GM12878 (cell line): Measurements from ENCODE around the gene DAB2IP. TPM values are rescaled to one million over a fixed set of nuclear protein-coding genes. Genes with fewer than 3 reads are reported as not detected.

Experiments
- ATAC-seq: fragments of 200-7000 bp; cut with Tn5 transposase; 3 replicates; pipeline ENCODE4 v1.9.1; 2020; ENCODE audit warnings: mild to moderate bottlenecking, moderate library complexity
- BruUV-seq: library from RNA; stranded (reverse); fragments of 400-500 nt; replicated peaks from 2 replicates; lab custom pipeline; 2021; lab: Mats Ljungman, UMichigan
- CTCF ChIA-PET: fragments of 300-600 bp; sonication (Branson Sonifier 250); formaldehyde crosslinking; extraction: SDS; loops from one replicate; lab custom pipeline; 2021; ENCODE audit warnings: inconsistent platforms; lab: Yijun Ruan, JAX
- POLR2A ChIA-PET: fragments of 350-600 bp; formaldehyde crosslinking; extraction: SDS; loops from one replicate; lab custom pipeline; 2021; ENCODE audit warnings: inconsistent platforms; lab: Charles Lee
- RAD21 ChIA-PET: fragments of 300-600 bp; sonication (Branson Sonifier 250); formaldehyde crosslinking; loops from one replicate; lab custom pipeline; 2023; ENCODE audit warnings: antibody characterized with exemption; ENCODE audit not compliant: unreplicated experiment; lab: Charles Lee
- SMC1A ChIA-PET: fragments of 300-600 bp; sonication (Branson Sonifier 250); formaldehyde crosslinking; loops from one replicate; lab custom pipeline; 2023; ENCODE audit not compliant: unreplicated experiment, uncharacterized antibody; lab: Charles Lee
- DNase-seq: peaks from one replicate; pipeline ENCODE4 v3.0.0-alpha.2; 2011; ENCODE audit warnings: low read depth, low spot score
- FAIRE-seq: peaks from 3 replicates; lab custom pipeline; 2011; peaks lifted over from hg19 to GRCh38; lab: Jason Lieb, UNC
- H2AFZ ChIP-seq: 2 replicates; pipeline ENCODE4 v1.6.0; 2011; ENCODE audit warnings: low read depth, low read length, control low read depth; ENCODE audit not compliant: control insufficient read depth
- H3K27ac ChIP-seq: 2 replicates; pipeline ENCODE4 v1.5.1; 2011; ENCODE audit warnings: control low read depth; ENCODE audit not compliant: control insufficient read depth, insufficient read depth
- H3K27me3 ChIP-seq, 2 experiments: replicated peaks in 1 of 2; 2 replicates each; pipeline versions ENCODE4 v1.6.0 to v1.6.1; 2011; ENCODE audit warnings: low read length in 1 of 2; ENCODE audit not compliant: control insufficient read depth in 2 of 2, insufficient read depth in 2 of 2
- H3K36me3 ChIP-seq, 2 experiments: 2 replicates each; pipeline ENCODE4 v1.5.1; 2011; ENCODE audit warnings: low read length in 1 of 2; ENCODE audit not compliant: control insufficient read depth in 2 of 2, insufficient read depth in 2 of 2
- H3K4me1 ChIP-seq: 2 replicates; pipeline ENCODE4 v1.6.1; 2011; ENCODE audit warnings: mild to moderate bottlenecking, low read length, moderate library complexity, mixed read lengths; ENCODE audit not compliant: control insufficient read depth, insufficient read depth
- H3K4me2 ChIP-seq: 2 replicates; pipeline ENCODE4 v1.6.0; 2011; ENCODE audit warnings: control low read depth; ENCODE audit not compliant: control insufficient read depth, insufficient read depth
- H3K4me3 ChIP-seq: fragments of 200-600 bp; sonication (generic); 2 replicates; pipeline ENCODE4 v1.5.1; 2016
- H3K79me2 ChIP-seq: 2 replicates; pipeline ENCODE4 v1.6.0; 2011; ENCODE audit warnings: low read length; ENCODE audit not compliant: control insufficient read depth, insufficient read depth
- H3K9ac ChIP-seq: 2 replicates; pipeline ENCODE4 v1.8.0; 2011; ENCODE audit warnings: low read length, control low read depth, mixed read lengths; ENCODE audit not compliant: control insufficient read depth, insufficient read depth
- H3K9me3 ChIP-seq: replicated peaks from 3 replicates; pipeline ENCODE4 v1.5.1; 2011; ENCODE audit warnings: mild to moderate bottlenecking, low read length; ENCODE audit not compliant: control insufficient read depth, insufficient read depth
- H4K20me1 ChIP-seq: 2 replicates; pipeline ENCODE4 v1.6.0; 2011; ENCODE audit not compliant: control insufficient read depth, insufficient read depth
- MXI1 ChIP-seq: fragments of 150-350 bp; IDR thresholded peaks from 2 replicates; pipeline ENCODE4 v1.6.1; 2011; ENCODE audit warnings: low read depth, mild to moderate bottlenecking, inconsistent platforms, low read length, improper control_type of control experiment
- RCOR1 ChIP-seq: conservative IDR thresholded peaks from 2 replicates; pipeline ENCODE4 v1.6.1; 2012; ENCODE audit warnings: low read depth, low read length, improper control_type of control experiment
- WGBS: methylation state at CpG from one replicate; pipeline ENCODE4 v1.1.6; 2016; ENCODE audit warnings: low lambda C conversion rate; ENCODE audit not compliant: insufficient replicate concordance, insufficient coverage; ENCODE audit errors: missing lambda C conversion rate; 5-methylcytosine and 5-hydroxymethylcytosine counted together
- in situ Hi-C: fragments of 300-500 bp; cut with MboI; formaldehyde crosslinking; loops from 9 replicates; pipeline ENCODE4 v1.14.3; 2018; ENCODE audit warnings: mixed read lengths
- intact Hi-C: fragments of 100-400 bp; cut with micrococcal nuclease; formaldehyde crosslinking; loops from one replicate; pipeline ENCODE4 v1.14.2; 2022; ENCODE audit not compliant: unreplicated experiment
- polyA plus RNA-seq, 11 experiments: library from polyadenylated mRNA; depleted of rRNA in 4 of 11; unstranded in 6 of 11; stranded (reverse) in 5 of 11; fragments of >200 nt; fragmentation: Nextera tagmentation in 4 of 11; fragmentation: Illumina TruSeq in 1 of 11; extraction: Ambion mirVana in 4 of 11; extraction: Trizol in 1 of 11; gene quantifications; 1 replicate in 1 of 11; 2 replicates in 10 of 11; pipeline versions ENCODE4 v1.2.1 to v1.2.3, GENCODE V29; 2011 to 2016; ENCODE audit warnings: inconsistent platforms in 2 of 11, missing spikeins in 2 of 11, low read depth in 1 of 11
- total RNA-seq, 4 experiments: library from RNA; depleted of rRNA in 3 of 4; stranded (reverse); fragments of >200 nt in 3 of 4; fragmentation: Illumina TruSeq in 1 of 4; extraction: Trizol in 1 of 4; gene quantifications; 2 replicates each; pipeline versions ENCODE4 v1.2.1 to v1.2.3, GENCODE V29; 2013 to 2021
- TF ChIP-seq, protein P1 (sequence below): fragments of 450-650 bp; formaldehyde crosslinking; IDR thresholded peaks from 2 replicates; pipeline ENCODE4 v1.5.0; 2022; ENCODE audit warnings: mild to moderate bottlenecking, missing genetic modification characterization
- TF ChIP-seq, protein P2 (sequence below): IDR thresholded peaks from 2 replicates; pipeline ENCODE4 v1.6.1; 2012; ENCODE audit warnings: improper control_type of control experiment, low read depth, low read length; ENCODE audit not compliant: insufficient replicate concordance
- TF ChIP-seq, protein P3 (sequence below): fragments of 450-650 bp; IDR thresholded peaks from 2 replicates; pipeline ENCODE4 v1.6.1; 2017; ENCODE audit warnings: antibody characterized with exemption, mild to moderate bottlenecking, moderate library complexity

Gene DAB2IP
- total and polyA plus RNA-seq, 10 of the 15 experiments (the other 5 are each of a cell fraction or from before 2014, with no cell fraction given): 0.03 to 0.38 (median 0.14) TPM; not detected in 6

DNA sequence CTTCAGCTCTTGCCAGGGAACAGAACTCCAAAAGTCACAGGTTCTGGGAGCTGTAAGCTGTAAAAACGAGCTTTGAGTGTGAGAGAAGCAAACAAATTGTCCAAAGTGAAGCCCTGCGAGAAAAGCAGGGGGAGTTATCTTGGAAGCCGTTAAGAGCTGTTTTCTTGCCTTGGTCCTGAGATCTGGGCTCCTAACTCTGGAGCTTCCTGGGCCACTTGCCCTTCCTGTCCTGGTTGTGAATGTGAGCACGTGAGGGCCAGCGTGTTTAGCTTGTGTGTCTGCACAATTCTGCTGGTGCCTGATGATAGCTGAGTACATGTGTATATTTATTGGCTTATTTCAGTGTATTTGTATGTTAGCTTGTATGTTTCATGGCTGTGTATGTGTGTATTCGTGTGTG, 40.5 kb downstream of the DAB2IP start:
- Histone ChIP-seq H3K79me2 (no peaks in the 10 kb centered on the region), H3K9me3 (no peaks in the 10 kb centered on the region), H2AFZ (no peak overlapping the region), H3K27me3 (peaks cover 0 to 2% of the 10 kb centered on the region in 2 experiments; a peak in 2 of 4 replicates), H4K20me1 (no peaks in the 10 kb centered on the region), H3K4me1 (no peaks in the 10 kb centered on the region), H3K27ac (no peak overlapping the region), H3K4me3 (no peak overlapping the region), H3K9ac (no peak overlapping the region), H3K4me2 (no peak overlapping the region), H3K36me3 (no peaks in the 10 kb centered on the region)
- POLR2A ChIA-PET: no interaction called here
- intact Hi-C loops: no loop called here
- no peak for FAIRE-seq
- no TSS peak for BruUV-seq
- in situ Hi-C loops: no loop called here
- CTCF ChIA-PET: interaction anchor here (1.8 kb wide), 1 partner anchor 8 kb away, joined by 7 read pairs; no protein-coding TSS in a partner anchor
- no peak for DNase-seq
- WGBS: 26% methylated on average over 6 of the region's 6 CpGs
- TF ChIP-seq, protein P1, sequence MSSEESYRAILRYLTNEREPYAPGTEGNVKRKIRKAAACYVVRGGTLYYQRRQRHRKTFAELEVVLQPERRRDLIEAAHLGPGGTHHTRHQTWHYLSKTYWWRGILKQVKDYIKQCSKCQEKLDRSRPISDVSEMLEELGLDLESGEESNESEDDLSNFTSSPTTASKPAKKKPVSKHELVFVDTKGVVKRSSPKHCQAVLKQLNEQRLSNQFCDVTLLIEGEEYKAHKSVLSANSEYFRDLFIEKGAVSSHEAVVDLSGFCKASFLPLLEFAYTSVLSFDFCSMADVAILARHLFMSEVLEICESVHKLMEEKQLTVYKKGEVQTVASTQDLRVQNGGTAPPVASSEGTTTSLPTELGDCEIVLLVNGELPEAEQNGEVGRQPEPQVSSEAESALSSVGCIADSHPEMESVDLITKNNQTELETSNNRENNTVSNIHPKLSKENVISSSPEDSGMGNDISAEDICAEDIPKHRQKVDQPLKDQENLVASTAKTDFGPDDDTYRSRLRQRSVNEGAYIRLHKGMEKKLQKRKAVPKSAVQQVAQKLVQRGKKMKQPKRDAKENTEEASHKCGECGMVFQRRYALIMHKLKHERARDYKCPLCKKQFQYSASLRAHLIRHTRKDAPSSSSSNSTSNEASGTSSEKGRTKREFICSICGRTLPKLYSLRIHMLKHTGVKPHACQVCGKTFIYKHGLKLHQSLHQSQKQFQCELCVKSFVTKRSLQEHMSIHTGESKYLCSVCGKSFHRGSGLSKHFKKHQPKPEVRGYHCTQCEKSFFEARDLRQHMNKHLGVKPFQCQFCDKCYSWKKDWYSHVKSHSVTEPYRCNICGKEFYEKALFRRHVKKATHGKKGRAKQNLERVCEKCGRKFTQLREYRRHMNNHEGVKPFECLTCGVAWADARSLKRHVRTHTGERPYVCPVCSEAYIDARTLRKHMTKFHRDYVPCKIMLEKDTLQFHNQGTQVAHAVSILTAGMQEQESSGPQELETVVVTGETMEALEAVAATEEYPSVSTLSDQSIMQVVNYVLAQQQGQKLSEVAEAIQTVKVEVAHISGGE (CRISPR knock-in tag): no peak
- TF ChIP-seq RCOR1 (no peak), MXI1 (no peak)
- TF ChIP-seq, protein P2, sequence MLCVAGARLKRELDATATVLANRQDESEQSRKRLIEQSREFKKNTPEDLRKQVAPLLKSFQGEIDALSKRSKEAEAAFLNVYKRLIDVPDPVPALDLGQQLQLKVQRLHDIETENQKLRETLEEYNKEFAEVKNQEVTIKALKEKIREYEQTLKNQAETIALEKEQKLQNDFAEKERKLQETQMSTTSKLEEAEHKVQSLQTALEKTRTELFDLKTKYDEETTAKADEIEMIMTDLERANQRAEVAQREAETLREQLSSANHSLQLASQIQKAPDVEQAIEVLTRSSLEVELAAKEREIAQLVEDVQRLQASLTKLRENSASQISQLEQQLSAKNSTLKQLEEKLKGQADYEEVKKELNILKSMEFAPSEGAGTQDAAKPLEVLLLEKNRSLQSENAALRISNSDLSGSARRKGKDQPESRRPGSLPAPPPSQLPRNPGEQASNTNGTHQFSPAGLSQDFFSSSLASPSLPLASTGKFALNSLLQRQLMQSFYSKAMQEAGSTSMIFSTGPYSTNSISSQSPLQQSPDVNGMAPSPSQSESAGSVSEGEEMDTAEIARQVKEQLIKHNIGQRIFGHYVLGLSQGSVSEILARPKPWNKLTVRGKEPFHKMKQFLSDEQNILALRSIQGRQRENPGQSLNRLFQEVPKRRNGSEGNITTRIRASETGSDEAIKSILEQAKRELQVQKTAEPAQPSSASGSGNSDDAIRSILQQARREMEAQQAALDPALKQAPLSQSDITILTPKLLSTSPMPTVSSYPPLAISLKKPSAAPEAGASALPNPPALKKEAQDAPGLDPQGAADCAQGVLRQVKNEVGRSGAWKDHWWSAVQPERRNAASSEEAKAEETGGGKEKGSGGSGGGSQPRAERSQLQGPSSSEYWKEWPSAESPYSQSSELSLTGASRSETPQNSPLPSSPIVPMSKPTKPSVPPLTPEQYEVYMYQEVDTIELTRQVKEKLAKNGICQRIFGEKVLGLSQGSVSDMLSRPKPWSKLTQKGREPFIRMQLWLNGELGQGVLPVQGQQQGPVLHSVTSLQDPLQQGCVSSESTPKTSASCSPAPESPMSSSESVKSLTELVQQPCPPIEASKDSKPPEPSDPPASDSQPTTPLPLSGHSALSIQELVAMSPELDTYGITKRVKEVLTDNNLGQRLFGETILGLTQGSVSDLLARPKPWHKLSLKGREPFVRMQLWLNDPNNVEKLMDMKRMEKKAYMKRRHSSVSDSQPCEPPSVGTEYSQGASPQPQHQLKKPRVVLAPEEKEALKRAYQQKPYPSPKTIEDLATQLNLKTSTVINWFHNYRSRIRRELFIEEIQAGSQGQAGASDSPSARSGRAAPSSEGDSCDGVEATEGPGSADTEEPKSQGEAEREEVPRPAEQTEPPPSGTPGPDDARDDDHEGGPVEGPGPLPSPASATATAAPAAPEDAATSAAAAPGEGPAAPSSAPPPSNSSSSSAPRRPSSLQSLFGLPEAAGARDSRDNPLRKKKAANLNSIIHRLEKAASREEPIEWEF: no peak
- TF ChIP-seq, protein P3, sequence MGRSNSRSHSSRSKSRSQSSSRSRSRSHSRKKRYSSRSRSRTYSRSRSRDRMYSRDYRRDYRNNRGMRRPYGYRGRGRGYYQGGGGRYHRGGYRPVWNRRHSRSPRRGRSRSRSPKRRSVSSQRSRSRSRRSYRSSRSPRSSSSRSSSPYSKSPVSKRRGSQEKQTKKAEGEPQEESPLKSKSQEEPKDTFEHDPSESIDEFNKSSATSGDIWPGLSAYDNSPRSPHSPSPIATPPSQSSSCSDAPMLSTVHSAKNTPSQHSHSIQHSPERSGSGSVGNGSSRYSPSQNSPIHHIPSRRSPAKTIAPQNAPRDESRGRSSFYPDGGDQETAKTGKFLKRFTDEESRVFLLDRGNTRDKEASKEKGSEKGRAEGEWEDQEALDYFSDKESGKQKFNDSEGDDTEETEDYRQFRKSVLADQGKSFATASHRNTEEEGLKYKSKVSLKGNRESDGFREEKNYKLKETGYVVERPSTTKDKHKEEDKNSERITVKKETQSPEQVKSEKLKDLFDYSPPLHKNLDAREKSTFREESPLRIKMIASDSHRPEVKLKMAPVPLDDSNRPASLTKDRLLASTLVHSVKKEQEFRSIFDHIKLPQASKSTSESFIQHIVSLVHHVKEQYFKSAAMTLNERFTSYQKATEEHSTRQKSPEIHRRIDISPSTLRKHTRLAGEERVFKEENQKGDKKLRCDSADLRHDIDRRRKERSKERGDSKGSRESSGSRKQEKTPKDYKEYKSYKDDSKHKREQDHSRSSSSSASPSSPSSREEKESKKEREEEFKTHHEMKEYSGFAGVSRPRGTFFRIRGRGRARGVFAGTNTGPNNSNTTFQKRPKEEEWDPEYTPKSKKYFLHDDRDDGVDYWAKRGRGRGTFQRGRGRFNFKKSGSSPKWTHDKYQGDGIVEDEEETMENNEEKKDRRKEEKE: no peak
- SMC1A ChIA-PET: interaction anchor here (0.7 kb wide), 1 partner anchor 236 kb away, joined by 3 read pairs; no protein-coding TSS in a partner anchor
- no peak for ATAC-seq
- RAD21 ChIA-PET: interaction anchor here (1.3 kb wide), 1 partner anchor 56 kb away, joined by 4 read pairs; no protein-coding TSS in a partner anchor
